MM.1S (cell line): ENCODE results near the gene FOXG1.
A peak's percentile ranks its signal among the peaks of the same experiment; 100 is the strongest.

Experiments used
- DNase-seq: peaks from one replicate; pipeline ENCODE4 v3.0.0-alpha.2; 2015
- H2AFZ ChIP-seq: fragments of 300-600 bp; sonication (generic); 2 replicates; pipeline ENCODE4 v1.6.0; 2016; ENCODE audit warnings: antibody characterized with exemption, low read length
- H3F3A ChIP-seq: fragments of 300-600 bp; sonication (generic); 2 replicates; pipeline ENCODE4 v1.6.1; 2016; ENCODE audit warnings: mild to moderate bottlenecking, antibody characterized with exemption, low read length, moderate library complexity, mixed read lengths; ENCODE audit not compliant: insufficient read depth
- H3K27ac ChIP-seq: fragments of 300-600 bp; sonication (generic); 2 replicates; pipeline ENCODE4 v1.5.1; 2016; ENCODE audit warnings: mild to moderate bottlenecking, low read length
- H3K27me3 ChIP-seq: fragments of 300-600 bp; sonication (generic); replicated peaks from 2 replicates; pipeline ENCODE4 v1.6.0; 2016; ENCODE audit warnings: low read length; ENCODE audit not compliant: insufficient read depth
- H3K36me3 ChIP-seq: fragments of 300-600 bp; sonication (generic); replicated peaks from 2 replicates; pipeline ENCODE4 v1.6.1; 2016; ENCODE audit warnings: mild to moderate bottlenecking, low read length, mixed read lengths; ENCODE audit not compliant: insufficient read depth
- H3K4me1 ChIP-seq: fragments of 300-600 bp; sonication (generic); 2 replicates; pipeline ENCODE4 v1.6.1; 2016; ENCODE audit warnings: low read length, mixed read lengths
- H3K4me2 ChIP-seq: fragments of 300-600 bp; sonication (generic); 2 replicates; pipeline ENCODE4 v1.6.0; 2016; ENCODE audit warnings: low read depth, low read length
- H3K4me3 ChIP-seq: fragments of 300-600 bp; sonication (generic); 2 replicates; pipeline ENCODE4 v1.5.1; 2016; ENCODE audit warnings: low read length, mixed read lengths
- H3K79me2 ChIP-seq: fragments of 300-600 bp; sonication (generic); 2 replicates; pipeline ENCODE4 v1.6.1; 2016; ENCODE audit warnings: mixed run types, low read length, mixed read lengths
- H3K9ac ChIP-seq: fragments of 300-600 bp; sonication (generic); 2 replicates; pipeline ENCODE4 v1.6.1; 2016; ENCODE audit warnings: low read length, mixed read lengths
- H3K9me2 ChIP-seq: fragments of 300-600 bp; sonication (generic); replicated peaks from 2 replicates; pipeline ENCODE4 v1.6.1; 2016; ENCODE audit warnings: mild to moderate bottlenecking, low read length, mixed read lengths; ENCODE audit not compliant: insufficient read depth
- H3K9me3 ChIP-seq: fragments of 300-600 bp; sonication (generic); replicated peaks from 2 replicates; pipeline ENCODE4 v1.6.1; 2016; ENCODE audit warnings: mild to moderate bottlenecking, low read length, mixed read lengths; ENCODE audit not compliant: insufficient read depth
- H4K20me1 ChIP-seq: fragments of 300-600 bp; sonication (generic); 2 replicates; pipeline ENCODE4 v1.6.1; 2016; ENCODE audit warnings: mild to moderate bottlenecking, low read length, moderate library complexity, mixed read lengths; ENCODE audit not compliant: insufficient read depth
- EZH2 ChIP-seq: fragments of 300-600 bp; sonication (generic); optimal IDR thresholded peaks from 2 replicates; pipeline ENCODE3; 2017; ENCODE audit warnings: low read depth, mild to moderate bottlenecking, antibody characterized with exemption, low read length, mixed read lengths
- EZH2phosphoT487 ChIP-seq: fragments of 300-600 bp; sonication (generic); IDR thresholded peaks from 2 replicates; pipeline ENCODE4 v1.6.1; 2018; ENCODE audit warnings: antibody characterized with exemption, low read length
- TF ChIP-seq, protein P1 (sequence below): fragments of 300-600 bp; sonication (generic); IDR thresholded peaks from 2 replicates; pipeline ENCODE4 v1.5.1; 2016; ENCODE audit warnings: antibody characterized with exemption, low read length, mixed read lengths

Gene FOXG1

DNA sequence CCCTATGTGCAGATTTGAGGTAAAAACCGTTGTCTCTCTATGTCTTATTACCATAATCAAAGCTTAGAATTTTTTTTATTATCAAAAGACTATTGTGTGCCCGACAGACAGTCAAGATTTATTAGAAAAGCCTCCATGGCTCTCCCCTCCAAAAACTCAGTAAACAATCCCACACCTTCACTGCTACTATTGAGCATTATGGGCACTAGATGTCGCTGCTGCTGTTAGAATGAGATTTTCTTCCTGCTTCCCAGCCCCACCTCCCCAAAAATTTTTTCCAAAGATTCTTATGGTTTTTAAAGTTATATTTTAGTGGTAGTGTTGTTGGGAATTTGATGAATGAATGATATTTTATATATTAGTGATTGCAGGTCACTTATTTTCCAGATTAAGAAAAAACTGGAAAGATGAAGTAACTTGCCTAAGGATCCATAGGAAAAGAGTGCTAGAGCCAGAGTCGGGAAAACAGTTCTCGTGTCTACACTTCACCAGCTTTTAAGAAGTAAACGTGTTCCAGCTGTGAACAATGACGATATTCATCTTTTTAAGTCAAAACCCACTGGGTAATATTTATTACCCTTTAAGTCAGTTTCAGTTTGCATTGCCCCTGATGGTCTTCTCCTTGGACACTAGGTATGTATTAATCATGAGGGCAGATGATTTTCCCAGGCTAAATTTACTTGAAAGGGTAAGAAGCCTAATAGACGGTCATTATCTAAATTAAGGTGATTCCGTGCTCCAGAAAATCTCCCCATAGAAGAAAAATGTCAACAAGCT, 12.2 kb upstream of the FOXG1 start:
- no peaks in the 10 kb centered on the region for H3K27me3 ChIP-seq
- no peak for TF ChIP-seq EZH2
- no peak for TF ChIP-seq EZH2phosphoT487
- TF ChIP-seq, protein P1, sequence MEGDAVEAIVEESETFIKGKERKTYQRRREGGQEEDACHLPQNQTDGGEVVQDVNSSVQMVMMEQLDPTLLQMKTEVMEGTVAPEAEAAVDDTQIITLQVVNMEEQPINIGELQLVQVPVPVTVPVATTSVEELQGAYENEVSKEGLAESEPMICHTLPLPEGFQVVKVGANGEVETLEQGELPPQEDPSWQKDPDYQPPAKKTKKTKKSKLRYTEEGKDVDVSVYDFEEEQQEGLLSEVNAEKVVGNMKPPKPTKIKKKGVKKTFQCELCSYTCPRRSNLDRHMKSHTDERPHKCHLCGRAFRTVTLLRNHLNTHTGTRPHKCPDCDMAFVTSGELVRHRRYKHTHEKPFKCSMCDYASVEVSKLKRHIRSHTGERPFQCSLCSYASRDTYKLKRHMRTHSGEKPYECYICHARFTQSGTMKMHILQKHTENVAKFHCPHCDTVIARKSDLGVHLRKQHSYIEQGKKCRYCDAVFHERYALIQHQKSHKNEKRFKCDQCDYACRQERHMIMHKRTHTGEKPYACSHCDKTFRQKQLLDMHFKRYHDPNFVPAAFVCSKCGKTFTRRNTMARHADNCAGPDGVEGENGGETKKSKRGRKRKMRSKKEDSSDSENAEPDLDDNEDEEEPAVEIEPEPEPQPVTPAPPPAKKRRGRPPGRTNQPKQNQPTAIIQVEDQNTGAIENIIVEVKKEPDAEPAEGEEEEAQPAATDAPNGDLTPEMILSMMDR = peak; percentile 53

DNA sequence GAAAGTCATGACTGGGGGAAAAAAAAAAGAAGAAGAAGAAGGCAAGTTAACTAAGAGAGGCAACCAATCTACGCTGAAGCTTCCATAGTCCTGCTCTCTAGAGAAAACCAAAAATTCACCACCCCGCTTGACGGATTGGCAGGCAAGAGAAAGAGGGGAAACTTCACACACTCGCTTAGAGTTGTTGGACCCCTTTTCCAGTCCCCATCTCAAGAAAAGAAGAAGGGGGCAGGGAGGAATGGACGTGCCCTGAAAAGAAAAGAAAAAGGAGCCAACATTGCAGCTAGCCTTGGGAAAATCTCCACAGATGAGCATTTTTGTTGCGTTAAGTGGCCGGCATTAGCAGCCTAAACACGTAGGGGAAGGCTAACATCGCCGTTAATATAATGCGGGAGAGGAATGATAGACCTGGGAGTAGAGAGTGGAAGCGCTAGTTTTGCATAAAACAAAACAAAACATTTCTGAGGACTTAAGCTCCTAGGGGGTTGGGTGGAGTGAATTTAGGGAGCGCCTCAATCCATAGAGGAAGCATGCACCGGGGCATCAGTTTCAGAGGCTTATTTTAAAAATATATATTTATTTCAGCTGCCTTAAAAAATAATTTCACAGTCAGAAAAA, 11.3 kb upstream of the FOXG1 start:
- no peaks in the 10 kb centered on the region for H3K4me1 ChIP-seq
- H3K4me2 ChIP-seq = peak overlapping the region; percentile 32; the same call in 1 of the 2 replicates
- TF ChIP-seq, protein P1 = no peak
- TF ChIP-seq EZH2 (no peak), EZH2phosphoT487 (no peak)
- peak overlapping the region; percentile 22 for H3K4me3 ChIP-seq
- H3K79me2 ChIP-seq = no peaks in the 10 kb centered on the region
- H3K27ac ChIP-seq = no peak overlapping the region
- no peaks in the 10 kb centered on the region for H3K9me3 ChIP-seq
- no peaks in the 10 kb centered on the region for H4K20me1 ChIP-seq
- H2AFZ ChIP-seq = no peak overlapping the region
- no peaks in the 10 kb centered on the region for H3K9me2 ChIP-seq
- H3K27me3 ChIP-seq = no peaks in the 10 kb centered on the region
- H3K36me3 ChIP-seq = no peaks in the 10 kb centered on the region
- no peaks in the 10 kb centered on the region for H3F3A ChIP-seq
- no peak overlapping the region for H3K9ac ChIP-seq
- no peak for DNase-seq

More for the DNA sequence above, 12.2 kb upstream of the FOXG1 start:
- no peaks in the 10 kb centered on the region for H3K79me2 ChIP-seq
- H3K9ac ChIP-seq = no peak overlapping the region
- no peaks in the 10 kb centered on the region for H3K9me3 ChIP-seq
- no peak overlapping the region for H3K27ac ChIP-seq
- H3K4me1 ChIP-seq = no peaks in the 10 kb centered on the region
- no peaks in the 10 kb centered on the region for H3F3A ChIP-seq
- no peaks in the 10 kb centered on the region for H3K9me2 ChIP-seq
- H3K4me2 ChIP-seq = peak overlapping the region; percentile 32; the same call in 1 of the 2 replicates
- DNase-seq = peak; percentile 12
- no peaks in the 10 kb centered on the region for H4K20me1 ChIP-seq
- H2AFZ ChIP-seq = no peak overlapping the region
- no peaks in the 10 kb centered on the region for H3K36me3 ChIP-seq
- H3K4me3 ChIP-seq = no peak overlapping the region

DNA sequence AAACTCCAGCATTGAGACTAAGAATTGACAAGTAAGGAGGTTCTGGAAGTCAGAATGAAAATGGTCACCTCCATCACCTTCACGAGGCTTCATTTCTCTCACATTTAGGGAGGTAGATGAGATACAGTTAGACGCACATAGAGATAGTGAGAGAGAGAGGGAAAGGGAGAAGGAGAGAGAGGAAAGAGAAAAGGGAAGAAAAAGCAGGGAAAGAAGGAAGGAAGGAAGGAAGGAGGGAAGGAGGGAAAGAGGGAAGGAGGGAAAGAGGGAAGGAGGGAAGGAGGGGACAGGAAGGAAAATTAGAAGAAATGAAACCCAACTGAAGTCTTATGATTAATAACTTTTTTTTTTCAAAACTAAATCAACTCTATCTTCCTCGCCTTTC, 10.7 kb upstream of the FOXG1 start:
- H3F3A ChIP-seq = no peaks in the 10 kb centered on the region
- H3K79me2 ChIP-seq = no peaks in the 10 kb centered on the region
- no peaks in the 10 kb centered on the region for H3K4me1 ChIP-seq
- no peak overlapping the region for H2AFZ ChIP-seq
- no peaks in the 10 kb centered on the region for H3K36me3 ChIP-seq
- no peak overlapping the region for H3K4me2 ChIP-seq
- H3K4me3 ChIP-seq = no peak overlapping the region
- no peak for DNase-seq
- no peak overlapping the region for H3K9ac ChIP-seq
- no peaks in the 10 kb centered on the region for H3K9me3 ChIP-seq
- H3K9me2 ChIP-seq = no peaks in the 10 kb centered on the region
- no peak for TF ChIP-seq EZH2phosphoT487
- TF ChIP-seq EZH2 = no peak
- TF ChIP-seq, protein P1 = no peak
- no peaks in the 10 kb centered on the region for H4K20me1 ChIP-seq
- H3K27me3 ChIP-seq = no peaks in the 10 kb centered on the region
- H3K27ac ChIP-seq = no peak overlapping the region
